A673 (cell line): ENCODE results near the gene AKNA. TPM values are rescaled to one million over a fixed set of nuclear protein-coding genes. Genes with fewer than 3 reads are reported as not detected.
"Not testable (repeated sequence)": the region's sequence is repeated elsewhere in the genome, so short reads cannot be mapped to it uniquely, and the experiment has no call there.

Source experiments
- BruUV-seq: library from RNA; stranded (reverse); fragments of 400-500 nt; replicated peaks from 2 replicates; lab custom pipeline; 2021; lab: Mats Ljungman, UMichigan
- CTCF ChIA-PET: fragments of 300-600 bp; sonication (Branson Sonifier 250); formaldehyde crosslinking; loops from one replicate; lab custom pipeline; 2022; ENCODE audit warnings: antibody characterized with exemption; lab: Charles Lee
- POLR2A ChIA-PET: fragments of 300-600 bp; sonication (Branson Sonifier 250); formaldehyde crosslinking; loops from one replicate; lab custom pipeline; 2022; ENCODE audit warnings: antibody characterized with exemption; ENCODE audit not compliant: low non-redundant PET; lab: Charles Lee
- DNase-seq: peaks from one replicate; pipeline ENCODE4 v3.0.0-alpha.2; 2015; ENCODE audit warnings: low spot score
- H3K27ac ChIP-seq: fragments of 200-600 bp; sonication (generic); 2 replicates; pipeline ENCODE4 v1.5.1; 2016; ENCODE audit warnings: mixed run types, low read depth, mild to moderate bottlenecking, mixed read lengths, antibody characterized with exemption, low read length; ENCODE audit not compliant: poor library complexity, severe bottlenecking
- H3K27me3 ChIP-seq: fragments of 200-600 bp; sonication (generic); replicated peaks from 2 replicates; pipeline ENCODE4 v1.6.1; 2017; ENCODE audit warnings: mixed run types, low read depth, mild to moderate bottlenecking, mixed read lengths, antibody characterized with exemption, low read length; ENCODE audit not compliant: insufficient read depth, poor library complexity
- H3K36me3 ChIP-seq: fragments of 200-600 bp; sonication (generic); 2 replicates; pipeline ENCODE4 v1.6.1; 2016; ENCODE audit warnings: mixed run types, mild to moderate bottlenecking, mixed read lengths, antibody characterized with exemption, low read length; ENCODE audit not compliant: insufficient read depth, poor library complexity, severe bottlenecking
- H3K4me1 ChIP-seq: fragments of 200-600 bp; sonication (generic); 2 replicates; pipeline ENCODE4 v1.6.1; 2017; ENCODE audit warnings: mixed run types, mild to moderate bottlenecking, mixed read lengths, antibody characterized with exemption, low read length; ENCODE audit not compliant: insufficient read depth, poor library complexity, severe bottlenecking
- H3K4me3 ChIP-seq: fragments of 200-600 bp; sonication (generic); 2 replicates; pipeline ENCODE4 v1.5.1; 2016; ENCODE audit warnings: low read depth, mixed run types, mild to moderate bottlenecking, mixed read lengths, low read length; ENCODE audit not compliant: poor library complexity, severe bottlenecking
- H3K9me3 ChIP-seq: fragments of 200-600 bp; sonication (generic); 2 replicates; pipeline ENCODE4 v1.6.1; 2016; ENCODE audit warnings: mixed run types, low read depth, mild to moderate bottlenecking, mixed read lengths, antibody characterized with exemption, low read length; ENCODE audit not compliant: poor library complexity, severe bottlenecking
- CTCF ChIP-seq: fragments of 300-800, 200-600 bp; sonication (generic); conservative IDR thresholded peaks from 2 replicates; pipeline ENCODE4 v1.5.1; 2017; ENCODE audit warnings: low read depth, mild to moderate bottlenecking, antibody characterized with exemption, low read length, moderate library complexity, mixed read lengths
- EZH2 ChIP-seq: fragments of 200-600 bp; sonication (generic); IDR thresholded peaks from 2 replicates; pipeline ENCODE4 v1.6.1; 2017; ENCODE audit warnings: borderline replicate concordance, low read depth, mild to moderate bottlenecking, mixed read lengths, antibody characterized with exemption, low read length; ENCODE audit not compliant: poor library complexity, severe bottlenecking
- intact Hi-C: fragments of 100-400 bp; cut with micrococcal nuclease; formaldehyde crosslinking; loops from one replicate; pipeline ENCODE4 v1.10.0; 2022; ENCODE audit not compliant: unreplicated experiment
- total RNA-seq: library from RNA; stranded (reverse); gene quantifications from 2 replicates; pipeline ENCODE4 v1.2.3, GENCODE V29; 2021

The AKNA gene
- total RNA-seq, 1 experiment from 2014 or later: 20.4 TPM

- POLR2A ChIA-PET: no interaction called here
Measured at GRCh38 chr9:114336157-114336556, 51.6 kb downstream of the AKNA start.

GRCh38 chr9:114335745-114336144 lies 52.0 kb downstream of the AKNA start:
- no peaks in the 10 kb centered on the region for H3K27me3 ChIP-seq
- intact Hi-C loops: no loop called here

More at GRCh38 chr9:114336157-114336556, 51.6 kb downstream of the AKNA start:
- Histone ChIP-seq H3K27ac (no peak overlapping the region), H3K4me3 (no peak overlapping the region), H3K27me3 (no peaks in the 10 kb centered on the region), H3K9me3 (no peaks in the 10 kb centered on the region), H3K36me3 (peaks cover 14% of the 10 kb centered on the region), H3K4me1 (no peaks in the 10 kb centered on the region)
- CTCF ChIA-PET: no interaction called here
- no peak for DNase-seq
- TF ChIP-seq EZH2: no peak
- no peak for TF ChIP-seq CTCF
- intact Hi-C loops: no loop called here
- BruUV-seq: no TSS peak

GRCh38 chr9:114334490-114334889 lies 53.3 kb downstream of the AKNA start:
- BruUV-seq: no TSS peak
- Histone ChIP-seq H3K27ac (no peak overlapping the region), H3K4me3 (no peak overlapping the region), H3K36me3 (peaks cover 7% of the 10 kb centered on the region), H3K9me3 (no peaks in the 10 kb centered on the region), H3K27me3 (no peaks in the 10 kb centered on the region), H3K4me1 (no peaks in the 10 kb centered on the region)
- TF ChIP-seq CTCF (no peak), EZH2 (no peak)
- ChIA-PET POLR2A (no interaction called here), CTCF (no interaction called here)
- no peak for DNase-seq
- intact Hi-C loops: no loop called here

More at GRCh38 chr9:114335745-114336144, 52.0 kb downstream of the AKNA start:
- no peaks in the 10 kb centered on the region for H3K4me1 ChIP-seq
- ChIA-PET POLR2A (no interaction called here), CTCF (no interaction called here)
- H3K36me3 ChIP-seq: peaks cover 12% of the 10 kb centered on the region
- H3K4me3 ChIP-seq: no peak overlapping the region
- H3K9me3 ChIP-seq: no peaks in the 10 kb centered on the region
- no peak for DNase-seq
- TF ChIP-seq EZH2: no peak
- TF ChIP-seq CTCF: no peak
- BruUV-seq: no TSS peak
- H3K27ac ChIP-seq: no peak overlapping the region

GRCh38 chr9:114333718-114334117 lies 54.1 kb downstream of the AKNA start:
- BruUV-seq, intact Hi-C loops: not testable (repeated sequence)

GRCh38 chr9:114332474-114333040 lies 55.2 kb downstream of the AKNA start:
- CTCF ChIA-PET, H3K4me3 ChIP-seq, H3K27me3 ChIP-seq, H3K36me3 ChIP-seq, H3K27ac ChIP-seq, DNase-seq, POLR2A ChIA-PET, H3K4me1 ChIP-seq, BruUV-seq, H3K9me3 ChIP-seq, intact Hi-C loops: not testable (repeated sequence)

More at GRCh38 chr9:114333718-114334117, 54.1 kb downstream of the AKNA start:
- H3K36me3 ChIP-seq, POLR2A ChIA-PET, CTCF ChIA-PET, H3K27ac ChIP-seq, H3K4me3 ChIP-seq, DNase-seq, H3K4me1 ChIP-seq, H3K9me3 ChIP-seq, H3K27me3 ChIP-seq: not testable (repeated sequence)
